H9 (cell line): Measurements from ENCODE around the gene LHPP. TPM values are rescaled to one million over a fixed set of nuclear protein-coding genes. Genes with fewer than 3 reads are reported as not detected.

Experiments
- DNase-seq: peaks from one replicate; pipeline ENCODE4 v3.0.0-alpha.2; 2017
- H2AFZ ChIP-seq: one replicate; pipeline ENCODE4 v1.6.1; 2013; ENCODE audit warnings: mild to moderate bottlenecking, low read length, control low read depth, moderate library complexity
- H2AK5ac ChIP-seq: 2 replicates; pipeline ENCODE4 v1.6.1; 2013; ENCODE audit warnings: low read length, control low read depth, mixed read lengths; ENCODE audit not compliant: insufficient read length
- H2BK120ac ChIP-seq: one replicate; pipeline ENCODE4 v1.6.1; 2013; ENCODE audit warnings: low read depth, mild to moderate bottlenecking, low read length, control low read depth, inconsistent platforms; ENCODE audit not compliant: poor library complexity, severe bottlenecking
- H2BK12ac ChIP-seq: 2 replicates; pipeline ENCODE4 v1.6.1; 2013; ENCODE audit warnings: low read length, control low read depth, mixed read lengths, low read depth; ENCODE audit not compliant: insufficient read length
- H2BK15ac ChIP-seq: 2 replicates; pipeline ENCODE4 v1.6.1; 2013; ENCODE audit warnings: low read depth, low read length, control low read depth
- H2BK20ac ChIP-seq: one replicate; pipeline ENCODE4 v1.6.1; 2013; ENCODE audit warnings: low read depth, mild to moderate bottlenecking, low read length, control low read depth, inconsistent platforms; ENCODE audit not compliant: poor library complexity, severe bottlenecking
- H2BK5ac ChIP-seq: 2 replicates; pipeline ENCODE4 v1.6.1; 2013; ENCODE audit warnings: low read length, control low read depth, mixed read lengths; ENCODE audit not compliant: insufficient read length
- H3K14ac ChIP-seq: 2 replicates; pipeline ENCODE4 v1.6.1; 2013; ENCODE audit warnings: low read length, control low read depth; ENCODE audit not compliant: insufficient read depth
- H3K18ac ChIP-seq: 2 replicates; pipeline ENCODE4 v1.6.1; 2013; ENCODE audit warnings: low read depth, mild to moderate bottlenecking, mixed read lengths, low read length, control low read depth; ENCODE audit not compliant: insufficient read length
- H3K23ac ChIP-seq: 2 replicates; pipeline ENCODE4 v1.6.1; 2013; ENCODE audit warnings: low read length, control low read depth, mixed read lengths, low read depth; ENCODE audit not compliant: insufficient read length
- H3K23me2 ChIP-seq: 2 replicates; pipeline ENCODE4 v1.6.1; 2013; ENCODE audit warnings: low read depth, mild to moderate bottlenecking, mixed read lengths, low read length, control low read depth; ENCODE audit not compliant: insufficient read length, poor library complexity, severe bottlenecking
- H3K27ac ChIP-seq: 2 replicates; pipeline ENCODE4 v1.5.1; 2013; ENCODE audit warnings: low read length, control low read depth, mixed read lengths, low read depth; ENCODE audit not compliant: insufficient read length
- H3K27me3 ChIP-seq: 2 replicates; pipeline ENCODE4 v1.6.1; 2013; ENCODE audit warnings: low read length, control low read depth, inconsistent platforms; ENCODE audit not compliant: insufficient read depth
- H3K4ac ChIP-seq: 2 replicates; pipeline ENCODE4 v1.6.1; 2013; ENCODE audit warnings: low read depth, mild to moderate bottlenecking, control low read depth, inconsistent platforms, low read length, moderate library complexity
- H3K4me1 ChIP-seq: 2 replicates; pipeline ENCODE4 v1.6.1; 2013; ENCODE audit warnings: low read length, control low read depth, inconsistent platforms; ENCODE audit not compliant: insufficient read depth
- H3K4me2 ChIP-seq: 2 replicates; pipeline ENCODE4 v1.6.1; 2013; ENCODE audit warnings: low read length, control low read depth, mixed read lengths; ENCODE audit not compliant: insufficient read length, insufficient read depth
- H3K56ac ChIP-seq: 2 replicates; pipeline ENCODE4 v1.6.1; 2013; ENCODE audit warnings: low read depth, mild to moderate bottlenecking, mixed read lengths, low read length, control low read depth; ENCODE audit not compliant: insufficient read length
- H3K79me1 ChIP-seq: 2 replicates; pipeline ENCODE4 v1.6.1; 2013; ENCODE audit warnings: low read depth, mild to moderate bottlenecking, moderate library complexity, low read length, control low read depth, inconsistent platforms; ENCODE audit not compliant: insufficient read depth, poor library complexity, severe bottlenecking
- H3K79me2 ChIP-seq: 2 replicates; pipeline ENCODE4 v1.6.1; 2013; ENCODE audit warnings: low read length, control low read depth, inconsistent platforms; ENCODE audit not compliant: insufficient read depth
- H3K9ac ChIP-seq: 2 replicates; pipeline ENCODE4 v1.6.1; 2013; ENCODE audit warnings: low read length, control low read depth, mixed read lengths; ENCODE audit not compliant: insufficient read length; ENCODE audit errors: extremely low read depth
- H3K9me3 ChIP-seq: one replicate; pipeline ENCODE4 v1.6.1; 2013; ENCODE audit warnings: low read depth, low read length, inconsistent platforms; ENCODE audit not compliant: control insufficient read depth
- H3T11ph ChIP-seq: one replicate; pipeline ENCODE4 v1.6.1; 2013; ENCODE audit warnings: mild to moderate bottlenecking, low read length, control low read depth, inconsistent platforms
- H4K20me1 ChIP-seq: one replicate; pipeline ENCODE4 v1.6.1; 2013; ENCODE audit not compliant: control insufficient read depth, insufficient read length, insufficient read depth
- H4K5ac ChIP-seq: 2 replicates; pipeline ENCODE4 v1.6.1; 2013; ENCODE audit warnings: low read depth, mild to moderate bottlenecking, mixed read lengths, low read length, control low read depth; ENCODE audit not compliant: insufficient read length
- H4K8ac ChIP-seq: replicated peaks from 2 replicates; pipeline ENCODE4 v1.6.1; 2013; ENCODE audit warnings: low read length, control low read depth, mixed read lengths, low read depth; ENCODE audit not compliant: insufficient read length
- H4K91ac ChIP-seq: 2 replicates; pipeline ENCODE4 v1.6.1; 2013; ENCODE audit warnings: low read depth, mild to moderate bottlenecking, moderate library complexity, mixed read lengths, low read length, control low read depth; ENCODE audit not compliant: insufficient read length
- H3K27ac Mint-ChIP-seq, 3 experiments: 2 replicates in 2 of 3; 3 replicates in 1 of 3; pipeline ENCODE4 v1.8.0; 2020 to 2021; ENCODE audit warnings: mixed read lengths in 3 of 3, mild to moderate bottlenecking in 1 of 3, moderate library complexity in 1 of 3
- H3K27me3 Mint-ChIP-seq: 2 replicates; pipeline ENCODE4 v1.8.0; 2021; ENCODE audit warnings: low read depth, mild to moderate bottlenecking, moderate library complexity, mixed read lengths
- H3K36me3 Mint-ChIP-seq, 3 experiments: 2 replicates in 2 of 3; 3 replicates in 1 of 3; pipeline ENCODE4 v1.8.0; 2020 to 2021; ENCODE audit warnings: low read depth in 3 of 3, mixed read lengths in 3 of 3; ENCODE audit not compliant: insufficient read depth in 1 of 3
- H3K4me1 Mint-ChIP-seq, 2 experiments: 2 replicates each; pipeline ENCODE4 v1.8.0; 2020; ENCODE audit warnings: mixed read lengths in 2 of 2
- H3K4me3 Mint-ChIP-seq, 2 experiments: 2 replicates in 1 of 2; 3 replicates in 1 of 2; pipeline ENCODE4 v1.8.0; 2020 to 2021; ENCODE audit warnings: mild to moderate bottlenecking in 2 of 2, mixed read lengths in 2 of 2, moderate library complexity in 1 of 2
- H3K9me3 Mint-ChIP-seq, 2 experiments: 2 replicates in 1 of 2; 3 replicates in 1 of 2; pipeline ENCODE4 v1.8.0; 2020; ENCODE audit warnings: mild to moderate bottlenecking in 2 of 2, mixed read lengths in 2 of 2, moderate library complexity in 1 of 2
- CTCF ChIP-seq: fragments of 200-600 bp; sonication (generic); conservative IDR thresholded peaks from 3 replicates; pipeline ENCODE4 v1.8.0; 2021; ENCODE audit warnings: antibody characterized with exemption, mild to moderate bottlenecking
- WGBS: extraction: QIAGEN DNeasy Blood & Tissue Kit; methylation state at CpG from one replicate; pipeline ENCODE4 v1.1.7; 2013; ENCODE audit warnings: missing lambda C conversion rate, low lambda C conversion rate, mixed read lengths; ENCODE audit not compliant: insufficient read length; ENCODE audit errors: extremely low coverage; 5-methylcytosine and 5-hydroxymethylcytosine counted together
- total RNA-seq: library from RNA; stranded (reverse); gene quantifications from 2 replicates; pipeline ENCODE4 v1.2.1, GENCODE V29; 2021

The LHPP gene
- total RNA-seq, 1 experiment from 2014 or later = 29.6 TPM

- Histone ChIP-seq H3K79me2 (no peaks in the 10 kb centered on the region), H3K14ac (no peak overlapping the region), H3K9ac (no peak overlapping the region), H4K20me1 (no peaks in the 10 kb centered on the region), H2BK5ac (no peak overlapping the region), H3K56ac (no peak overlapping the region), H2BK120ac (no peak overlapping the region), H3K23ac (no peak overlapping the region), H2AK5ac (no peak overlapping the region), H4K5ac (no peak overlapping the region), H3K4ac (no peak overlapping the region), H3K4me1 (no peaks in the 10 kb centered on the region; the same call in 1 of the 2 replicates), H3K23me2 (no peaks in the 10 kb centered on the region), H3T11ph (no peak overlapping the region), H2BK12ac (no peak overlapping the region), H4K91ac (no peak overlapping the region), H3K79me1 (no peaks in the 10 kb centered on the region), H3K18ac (no peak overlapping the region), H3K9me3 (no peaks in the 10 kb centered on the region), H2AFZ (no peak overlapping the region), H3K27ac (no peak overlapping the region), H2BK15ac (no peak overlapping the region), H4K8ac (no peak overlapping the region), H3K27me3 (no peaks in the 10 kb centered on the region), H3K4me2 (no peak overlapping the region), H2BK20ac (no peak overlapping the region)
- H3K27me3 Mint-ChIP-seq = peaks cover 1% of the 10 kb centered on the region; the same call in 1 of the 2 replicates
- peaks cover 0 to 7% (median 4%) of the 10 kb centered on the region in 3 experiments; a peak in 4 of 7 replicates for H3K36me3 Mint-ChIP-seq
- H3K9me3 Mint-ChIP-seq = 0 out of 5 replicates have a peak, but pooled peaks cover 0 to 3% of the 10 kb centered on the region in 2 experiments
- H3K4me3 Mint-ChIP-seq = no peak overlapping the region
- DNase-seq = peak; percentile 56
- no peak overlapping the region for H3K27ac Mint-ChIP-seq
- peak; percentile 65 for TF ChIP-seq CTCF
- peaks cover 18 to 21% of the 10 kb centered on the region in 2 experiments for H3K4me1 Mint-ChIP-seq
- WGBS = no CpG with 5 or more reads among the region's 19 CpGs
These were observed 170.5 kb downstream of the LHPP start for GRCh38 chr10:124632064-124632531.
